Activated CD8-positive, alpha-beta memory T cell treated with anti-CD3 and anti-CD28 coated beads, Interleukin-2, amount 50 U/mL, for 24 hours (primary cell): ENCODE data around the gene TTC23.
"Not testable (repeated sequence)": the region's sequence is repeated elsewhere in the genome, so short reads cannot be mapped to it uniquely, and the experiment has no call there.

ENCODE experiments used
- DNase-seq: peaks from one replicate; pipeline ENCODE4 v3.0.0-alpha.2; 2020; ENCODE audit errors: extremely low read depth

TTC23 gene

GRCh38 chr15:99250001-99250400, 620 bp upstream of the TTC23 start:
- DNase-seq = no peak

DNA sequence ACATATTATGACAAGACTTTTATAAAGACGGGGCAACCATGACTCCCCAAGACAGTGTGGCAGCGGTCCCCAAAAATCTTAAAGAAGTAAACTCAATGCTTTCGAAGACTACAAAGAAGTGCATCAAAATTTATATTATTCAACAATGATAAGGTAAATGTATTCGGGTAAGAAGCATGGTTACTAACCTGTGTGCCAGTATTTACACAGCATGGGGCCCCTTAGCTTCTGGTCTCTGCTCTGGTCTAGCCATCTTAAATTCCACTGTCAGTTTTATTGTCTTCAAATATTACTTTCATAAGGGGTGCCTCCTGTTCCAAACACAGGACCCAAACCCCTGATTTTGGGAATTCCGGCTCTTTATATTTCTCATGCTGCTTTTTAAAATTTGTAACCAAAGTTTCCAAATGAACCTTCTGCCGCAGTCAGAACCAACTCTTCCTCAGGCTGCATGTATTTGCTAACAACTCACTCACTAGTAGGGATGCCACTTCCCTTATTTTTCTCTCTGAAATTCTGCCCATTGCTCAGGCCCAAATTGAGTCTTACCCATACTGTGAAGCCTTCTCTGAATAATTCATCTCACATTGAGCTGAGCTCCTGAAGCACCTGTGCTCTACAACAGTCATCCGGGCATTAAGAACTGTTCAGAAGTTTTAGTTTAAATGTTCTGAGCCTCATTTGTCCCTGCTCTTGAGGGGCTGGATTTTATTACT, 1.2 kb downstream of the TTC23 start:
- DNase-seq = no peak

GRCh38 chr15:99247062-99247461, 2.3 kb downstream of the TTC23 start:
- DNase-seq = no peak

- DNase-seq = no peak
Observed at GRCh38 chr15:99244306-99244705, 5.1 kb downstream of the TTC23 start.

GRCh38 chr15:99241752-99242151, 7.6 kb downstream of the TTC23 start:
- DNase-seq = no peak

DNA sequence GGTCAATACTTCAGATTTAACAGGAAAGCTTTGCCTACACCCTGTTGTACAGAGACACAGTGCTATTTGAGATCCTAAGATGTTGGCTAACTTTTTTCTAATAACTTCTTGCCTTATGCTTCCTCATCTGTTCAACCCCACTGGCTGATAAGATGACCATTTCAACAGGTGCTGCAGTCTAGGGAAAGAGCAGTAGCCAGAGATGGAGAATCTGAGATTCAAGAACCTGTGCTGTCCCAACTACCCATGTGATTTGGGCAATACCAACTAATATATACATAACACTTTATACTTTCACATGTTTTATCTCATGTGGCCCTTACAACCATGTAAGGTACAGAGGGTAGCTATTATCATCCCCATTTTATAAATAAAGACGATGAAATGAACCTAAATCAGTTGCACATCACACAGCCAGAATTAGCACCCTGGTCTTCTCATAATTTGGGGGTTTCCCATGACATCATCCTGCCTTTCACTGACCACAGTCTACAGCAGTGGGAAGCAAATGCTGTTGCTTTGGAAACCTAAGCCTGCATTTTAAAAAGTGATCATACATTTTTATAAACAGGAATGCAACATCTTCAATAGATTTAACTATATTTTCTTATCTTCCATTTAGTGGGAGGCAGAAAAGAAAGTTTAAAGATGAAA, 9.7 kb downstream of the TTC23 start:
- no peak for DNase-seq

GRCh38 chr15:99238849-99239248, 10.5 kb downstream of the TTC23 start:
- no peak for DNase-seq

- not testable (repeated sequence) for DNase-seq
Observed at GRCh38 chr15:99234160-99234559, 15.2 kb downstream of the TTC23 start.

GRCh38 chr15:99232740-99233139, 16.6 kb downstream of the TTC23 start:
- DNase-seq = no peak

- no peak for DNase-seq
Observed at GRCh38 chr15:99230867-99231266, 18.5 kb downstream of the TTC23 start.

DNA sequence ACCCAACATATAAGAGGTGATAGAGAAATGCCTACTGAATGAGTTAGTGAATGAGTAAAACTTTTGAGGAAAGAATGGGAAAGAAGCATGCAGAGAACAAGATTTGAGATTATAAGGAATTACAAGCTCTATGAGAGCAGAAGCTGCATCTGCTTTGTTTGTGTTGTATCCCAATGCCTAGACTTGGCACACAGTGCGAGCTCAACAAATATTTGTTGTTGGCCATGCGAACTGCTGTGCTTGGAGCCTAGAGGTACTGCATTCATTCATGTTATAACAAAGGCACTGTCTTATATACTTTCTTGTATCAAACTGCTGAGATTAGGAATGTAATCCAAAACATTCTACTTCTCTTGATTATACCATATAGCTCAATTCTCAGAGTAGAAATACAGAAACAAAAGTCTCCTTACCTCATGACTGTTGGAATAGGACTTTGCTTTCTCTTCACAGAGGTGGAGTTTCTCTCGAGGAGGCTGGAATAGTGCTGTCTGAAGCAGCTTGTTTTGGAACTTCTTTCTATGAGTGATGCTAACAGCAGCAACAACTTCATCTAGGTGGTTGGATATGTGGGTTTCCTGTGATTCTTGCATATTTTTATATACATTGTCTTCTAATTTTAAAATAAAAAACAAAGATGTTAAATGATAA, 21.1 kb downstream of the TTC23 start:
- no peak for DNase-seq

- DNase-seq = no peak
Observed at GRCh38 chr15:99226802-99227201, 22.6 kb downstream of the TTC23 start.

DNA sequence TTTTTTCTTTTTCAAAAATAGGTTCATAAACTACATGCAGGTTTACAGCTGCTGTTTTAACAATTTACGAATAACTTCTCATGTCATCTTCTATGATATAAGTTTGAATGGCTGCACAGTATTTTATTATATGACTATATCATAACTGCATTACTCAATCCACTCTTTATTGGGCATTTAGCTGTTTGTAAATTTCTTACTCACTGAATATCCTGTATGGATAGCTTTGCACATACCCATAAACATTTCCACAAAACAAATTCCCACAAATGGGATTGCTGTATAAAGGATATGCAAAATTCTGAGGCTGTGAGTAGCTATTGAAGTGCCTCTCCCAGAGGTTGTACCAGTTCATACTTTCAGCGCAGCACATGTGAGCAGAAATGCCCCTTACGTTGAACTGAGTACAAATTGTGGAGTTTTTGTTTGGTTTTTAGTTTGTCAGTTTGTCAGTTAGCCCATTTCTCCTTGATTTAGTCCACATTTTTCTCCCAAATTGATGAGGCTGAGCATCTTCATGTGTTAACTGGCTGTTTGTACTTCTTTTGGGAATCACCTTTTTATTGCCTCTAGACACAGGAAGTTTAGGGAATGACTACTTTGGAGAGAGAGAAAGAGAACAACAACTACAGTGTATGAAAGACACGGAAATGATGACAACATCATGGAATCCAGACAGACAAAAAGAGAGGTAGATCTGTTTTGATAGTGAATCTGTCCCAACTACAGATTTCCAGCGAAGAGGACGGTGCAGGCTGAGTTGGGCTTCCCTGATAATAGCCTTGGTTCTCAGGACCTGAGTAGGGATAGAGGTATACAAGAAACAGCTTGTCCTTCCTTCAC, 24.8 kb downstream of the TTC23 start:
- DNase-seq = no peak

DNA sequence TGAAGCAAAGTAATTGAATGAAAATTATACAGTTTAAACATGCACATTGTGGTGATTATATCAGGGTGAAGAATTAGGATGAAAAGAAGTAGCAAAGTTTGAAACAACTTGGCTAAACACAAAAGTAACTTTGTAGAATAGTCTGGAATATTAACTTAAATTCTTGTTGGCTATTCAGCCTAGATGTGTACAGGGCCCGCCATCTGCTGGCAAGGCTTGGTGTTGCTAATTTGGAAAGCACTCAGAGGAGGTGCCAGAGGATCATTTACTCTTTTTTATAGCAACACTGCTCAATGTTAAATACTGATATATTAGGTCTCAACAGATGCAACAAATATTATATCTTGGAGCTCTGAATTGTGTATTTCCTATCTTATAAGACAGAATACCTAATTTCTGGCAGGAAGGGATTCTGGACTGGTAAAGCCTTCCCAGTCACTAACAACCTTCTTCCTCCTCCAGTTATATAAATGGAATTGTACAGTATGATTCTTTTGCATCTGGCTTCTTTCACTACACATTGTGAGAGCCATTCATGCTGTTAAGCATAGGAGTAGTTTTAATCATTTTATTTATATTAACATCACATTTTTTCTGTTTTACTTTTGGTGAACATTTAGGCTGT, 36.1 kb downstream of the TTC23 start:
- DNase-seq = peak; percentile 12

- no peak for DNase-seq
Observed at GRCh38 chr15:99212406-99212805, 37.0 kb downstream of the TTC23 start.

GRCh38 chr15:99211926-99212325, 37.5 kb downstream of the TTC23 start:
- DNase-seq = no peak

GRCh38 chr15:99210334-99210733, 39.0 kb downstream of the TTC23 start:
- DNase-seq = no peak

DNA sequence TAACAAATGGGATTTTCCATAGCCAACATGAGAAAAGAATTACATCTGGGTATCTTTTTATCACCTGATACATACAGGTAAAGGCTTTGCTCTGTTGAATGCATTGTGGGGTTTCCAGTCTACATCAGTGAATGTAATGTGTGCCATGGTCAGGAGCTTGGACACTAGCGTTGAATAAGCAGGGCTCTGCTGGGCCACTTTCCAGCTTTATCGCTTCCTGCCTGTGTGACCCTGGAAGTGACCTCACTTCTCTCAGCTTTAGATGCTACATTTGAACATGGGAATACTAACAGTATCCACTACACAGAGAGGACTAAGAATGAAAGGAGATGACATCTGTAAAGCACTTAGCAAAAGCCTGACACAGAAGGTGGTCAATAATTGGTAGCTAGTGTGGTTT, 40.1 kb downstream of the TTC23 start:
- no peak for DNase-seq

DNA sequence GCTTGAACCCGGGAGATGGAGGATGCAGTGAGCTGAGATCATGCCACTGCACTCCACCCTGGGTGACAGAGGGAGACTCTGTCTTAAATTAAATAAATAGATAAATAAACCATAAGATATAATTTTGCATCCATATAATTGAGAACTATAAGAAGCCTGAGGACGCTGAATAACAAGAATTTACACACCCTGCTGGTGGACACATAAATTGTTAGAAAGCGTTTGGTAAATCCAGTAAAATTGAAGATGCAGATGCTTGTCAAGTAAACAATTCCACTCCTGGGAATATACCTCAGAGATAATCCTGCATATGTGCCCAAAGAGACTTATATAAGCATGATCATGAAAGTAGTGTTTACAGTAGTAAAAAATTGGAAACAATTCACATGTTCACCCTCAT, 41.7 kb downstream of the TTC23 start:
- DNase-seq = no peak

DNA sequence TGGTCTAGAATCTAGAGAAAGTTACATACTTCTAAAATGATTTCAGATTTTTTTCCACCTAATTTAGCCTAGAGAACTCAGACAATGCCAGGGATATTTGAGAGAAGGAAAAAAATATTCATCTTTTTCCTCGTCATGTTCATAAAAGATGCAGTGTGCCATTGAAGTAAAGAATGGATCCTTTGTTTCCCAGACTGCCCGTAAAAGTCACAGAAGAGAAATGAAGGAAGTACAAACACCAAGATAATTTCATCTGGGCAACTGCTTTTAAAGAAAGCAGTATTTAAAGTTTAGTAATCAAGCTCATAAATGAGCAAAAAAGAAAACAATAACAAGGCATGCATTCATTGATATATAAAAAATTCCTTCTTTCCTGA, 47.2 kb downstream of the TTC23 start:
- no peak for DNase-seq

- DNase-seq = no peak
Observed at GRCh38 chr15:99201408-99202175, 47.8 kb downstream of the TTC23 start.
